ENCODE data around the gene TBC1D14. TPM values are rescaled to one million over a fixed set of nuclear protein-coding genes. Genes with fewer than 3 reads are reported as not detected.

The TBC1D14 gene
- total RNA-seq, 4 donors from 2014 or later = 54.7 to 101 (median 73.3) TPM

- 88 to 94% methylated on average over 6 of the region's 6 CpGs for WGBS, 2 donors
- no peak for DNase-seq (ENCODE audit: low spot score in 2 of 2)
- TF ChIP-seq POLR2A (IDR thresholded peaks at IDR 0.05) (no peak), CTCF (IDR thresholded peaks at IDR 0.05) (no peak)
Measured at GRCh38 chr4:7017446-7018048, 107.9 kb downstream of the TBC1D14 start.

GRCh38 chr4:7018281-7018680, 108.7 kb downstream of the TBC1D14 start:
- no peak overlapping the region for H3K4me3 ChIP-seq (ENCODE audit: low read depth, poor library complexity, severe bottlenecking)
- TF ChIP-seq POLR2A (IDR thresholded peaks at IDR 0.05) = no peak
- no peak for TF ChIP-seq CTCF (IDR thresholded peaks at IDR 0.05)
- intact Hi-C loops (cut with DNase I; ENCODE audit: low total_unique reads) = no loop called here
- WGBS, 2 donors = 95 to 97% methylated on average over 6 to 7 of the region's 9 CpGs
- DNase-seq (ENCODE audit: low spot score in 2 of 2) = no peak

More at GRCh38 chr4:7017446-7018048, 107.9 kb downstream of the TBC1D14 start:
- intact Hi-C loops (cut with DNase I; ENCODE audit: low total_unique reads) = no loop called here
- no peak overlapping the region for H3K4me3 ChIP-seq (ENCODE audit: low read depth, poor library complexity, severe bottlenecking)

GRCh38 chr4:7019367-7019766, 109.7 kb downstream of the TBC1D14 start:
- no peak for DNase-seq (ENCODE audit: low spot score in 2 of 2)
- no peak overlapping the region for H3K4me3 ChIP-seq (ENCODE audit: low read depth, poor library complexity, severe bottlenecking)
- 92 to 94% methylated on average over 10 of the region's 10 CpGs for WGBS, 2 donors
- intact Hi-C loops (cut with DNase I; ENCODE audit: low total_unique reads) = no loop called here
- TF ChIP-seq POLR2A (IDR thresholded peaks at IDR 0.05) = no peak
- TF ChIP-seq CTCF (IDR thresholded peaks at IDR 0.05) = no peak

GRCh38 chr4:7020290-7020689, 110.7 kb downstream of the TBC1D14 start:
- intact Hi-C loops (cut with DNase I; ENCODE audit: low total_unique reads) = no loop called here
- no peak overlapping the region for H3K4me3 ChIP-seq (ENCODE audit: low read depth, poor library complexity, severe bottlenecking)
- no peak for TF ChIP-seq POLR2A (IDR thresholded peaks at IDR 0.05)
- TF ChIP-seq CTCF (IDR thresholded peaks at IDR 0.05) = no peak
- DNase-seq (ENCODE audit: low spot score in 2 of 2) = no peak
- 92 to 100% methylated on average over 2 of the region's 2 CpGs for WGBS, 2 donors

GRCh38 chr4:7020856-7021255, 111.2 kb downstream of the TBC1D14 start:
- 89 to 90% methylated on average over 11 of the region's 11 CpGs for WGBS, 2 donors
- intact Hi-C loops (cut with DNase I; ENCODE audit: low total_unique reads) = no loop called here
- TF ChIP-seq CTCF (IDR thresholded peaks at IDR 0.05) = no peak
- no peak for TF ChIP-seq POLR2A (IDR thresholded peaks at IDR 0.05)
- DNase-seq (ENCODE audit: low spot score in 2 of 2) = no peak
- H3K4me3 ChIP-seq (ENCODE audit: low read depth, poor library complexity, severe bottlenecking) = no peak overlapping the region

GRCh38 chr4:7021355-7021754, 111.7 kb downstream of the TBC1D14 start:
- DNase-seq (ENCODE audit: low spot score in 2 of 2) = no peak

More at GRCh38 chr4:7021355-7021754, 111.7 kb downstream of the TBC1D14 start:
- WGBS, 2 donors = 74 to 76% methylated on average over 5 of the region's 5 CpGs
- TF ChIP-seq POLR2A (IDR thresholded peaks at IDR 0.05) = no peak
- TF ChIP-seq CTCF (IDR thresholded peaks at IDR 0.05) = no peak
- intact Hi-C loops (cut with DNase I; ENCODE audit: low total_unique reads) = no loop called here
- no peak overlapping the region for H3K4me3 ChIP-seq (ENCODE audit: low read depth, poor library complexity, severe bottlenecking)

Data from lower leg skin (tissue), 4 donors.